Ishikawa (cell line): ENCODE results near the gene OBP2B.

Source experiments
- CEBPB ChIP-seq: IDR thresholded peaks from 2 replicates; pipeline ENCODE4 v1.6.1; 2012
- CREB1 ChIP-seq: IDR thresholded peaks from 2 replicates; pipeline ENCODE4 v1.6.1; 2012; ENCODE audit warnings: low read depth
- EGR1 ChIP-seq: IDR thresholded peaks from 2 replicates; pipeline ENCODE4 v1.6.1; 2012
- EP300 ChIP-seq: IDR thresholded peaks from 2 replicates; pipeline ENCODE4 v1.6.1; 2012; ENCODE audit warnings: borderline replicate concordance
- MAX ChIP-seq: IDR thresholded peaks from 2 replicates; pipeline ENCODE4 v1.6.1; 2012
- NFIC ChIP-seq: IDR thresholded peaks from 2 replicates; pipeline ENCODE4 v1.6.1; 2012
- RAD21 ChIP-seq: IDR thresholded peaks from 2 replicates; pipeline ENCODE4 v1.6.1; 2012; ENCODE audit warnings: low read depth
- TAF1 ChIP-seq: IDR thresholded peaks from 2 replicates; pipeline ENCODE4 v1.6.1; 2012; ENCODE audit warnings: low read depth, mild to moderate bottlenecking
- TCF12 ChIP-seq: IDR thresholded peaks from 2 replicates; pipeline ENCODE4 v1.6.1; 2012; ENCODE audit warnings: low read depth
- TEAD4 ChIP-seq: IDR thresholded peaks from 2 replicates; pipeline ENCODE4 v1.6.1; 2012
- YY1 ChIP-seq: IDR thresholded peaks from 2 replicates; pipeline ENCODE4 v1.6.1; 2012; ENCODE audit warnings: low read depth
- ZBTB7A ChIP-seq: IDR thresholded peaks from 2 replicates; pipeline ENCODE4 v1.6.1; 2012; ENCODE audit warnings: low read depth
- TF ChIP-seq, protein P1 (sequence below): IDR thresholded peaks from 2 replicates; pipeline ENCODE4 v1.6.1; 2012; ENCODE audit warnings: low read depth, mild to moderate bottlenecking
- TF ChIP-seq, protein P2 (sequence below): IDR thresholded peaks from 2 replicates; pipeline ENCODE4 v1.6.1; 2012

DNA sequence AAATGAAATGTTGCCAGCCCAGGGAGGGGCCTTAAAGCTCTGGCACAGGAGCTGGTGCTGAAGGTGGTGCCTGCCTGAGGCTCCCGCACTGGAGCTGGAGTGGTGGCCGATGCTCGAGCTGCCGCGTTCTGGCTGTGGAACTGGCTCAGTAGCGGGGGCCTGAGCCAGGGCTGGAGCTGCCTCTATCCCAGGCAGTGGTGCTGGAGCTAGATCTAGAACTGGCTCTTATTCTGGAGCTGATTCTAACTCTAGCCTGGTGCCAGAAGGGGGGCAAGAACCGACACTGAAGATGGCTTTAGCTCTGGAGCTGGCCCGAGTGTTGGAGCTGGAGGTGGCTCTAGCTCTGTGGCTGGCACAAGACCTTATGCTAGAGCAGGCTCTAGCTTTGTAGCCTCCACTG is 19.2 kb downstream of the OBP2B start:
- TF ChIP-seq, protein P1, sequence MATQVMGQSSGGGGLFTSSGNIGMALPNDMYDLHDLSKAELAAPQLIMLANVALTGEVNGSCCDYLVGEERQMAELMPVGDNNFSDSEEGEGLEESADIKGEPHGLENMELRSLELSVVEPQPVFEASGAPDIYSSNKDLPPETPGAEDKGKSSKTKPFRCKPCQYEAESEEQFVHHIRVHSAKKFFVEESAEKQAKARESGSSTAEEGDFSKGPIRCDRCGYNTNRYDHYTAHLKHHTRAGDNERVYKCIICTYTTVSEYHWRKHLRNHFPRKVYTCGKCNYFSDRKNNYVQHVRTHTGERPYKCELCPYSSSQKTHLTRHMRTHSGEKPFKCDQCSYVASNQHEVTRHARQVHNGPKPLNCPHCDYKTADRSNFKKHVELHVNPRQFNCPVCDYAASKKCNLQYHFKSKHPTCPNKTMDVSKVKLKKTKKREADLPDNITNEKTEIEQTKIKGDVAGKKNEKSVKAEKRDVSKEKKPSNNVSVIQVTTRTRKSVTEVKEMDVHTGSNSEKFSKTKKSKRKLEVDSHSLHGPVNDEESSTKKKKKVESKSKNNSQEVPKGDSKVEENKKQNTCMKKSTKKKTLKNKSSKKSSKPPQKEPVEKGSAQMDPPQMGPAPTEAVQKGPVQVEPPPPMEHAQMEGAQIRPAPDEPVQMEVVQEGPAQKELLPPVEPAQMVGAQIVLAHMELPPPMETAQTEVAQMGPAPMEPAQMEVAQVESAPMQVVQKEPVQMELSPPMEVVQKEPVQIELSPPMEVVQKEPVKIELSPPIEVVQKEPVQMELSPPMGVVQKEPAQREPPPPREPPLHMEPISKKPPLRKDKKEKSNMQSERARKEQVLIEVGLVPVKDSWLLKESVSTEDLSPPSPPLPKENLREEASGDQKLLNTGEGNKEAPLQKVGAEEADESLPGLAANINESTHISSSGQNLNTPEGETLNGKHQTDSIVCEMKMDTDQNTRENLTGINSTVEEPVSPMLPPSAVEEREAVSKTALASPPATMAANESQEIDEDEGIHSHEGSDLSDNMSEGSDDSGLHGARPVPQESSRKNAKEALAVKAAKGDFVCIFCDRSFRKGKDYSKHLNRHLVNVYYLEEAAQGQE: no peak
- TF ChIP-seq TCF12 (no peak), TAF1 (no peak), CREB1 (no peak), YY1 (no peak), EGR1 (no peak), CEBPB (no peak), ZBTB7A (no peak), EP300 (no peak), RAD21 (no peak), NFIC (no peak), MAX (no peak), TEAD4 (no peak)
- TF ChIP-seq, protein P2, sequence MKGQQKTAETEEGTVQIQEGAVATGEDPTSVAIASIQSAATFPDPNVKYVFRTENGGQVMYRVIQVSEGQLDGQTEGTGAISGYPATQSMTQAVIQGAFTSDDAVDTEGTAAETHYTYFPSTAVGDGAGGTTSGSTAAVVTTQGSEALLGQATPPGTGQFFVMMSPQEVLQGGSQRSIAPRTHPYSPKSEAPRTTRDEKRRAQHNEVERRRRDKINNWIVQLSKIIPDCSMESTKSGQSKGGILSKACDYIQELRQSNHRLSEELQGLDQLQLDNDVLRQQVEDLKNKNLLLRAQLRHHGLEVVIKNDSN: no peak
